ENCODE data around the gene NECAB2.
"Not testable (repeated sequence)": the region's sequence is repeated elsewhere in the genome, so short reads cannot be mapped to it uniquely, and the experiment has no call there.

The NECAB2 gene

GRCh38 chr16:83935858-83936255 lies 32.2 kb upstream of the NECAB2 start:
- DNase-seq (ENCODE audit: extremely low read depth in 1 of 2, low read depth in 1 of 2), result no peak

GRCh38 chr16:83936581-83937165 lies 31.4 kb upstream of the NECAB2 start:
- no peak for DNase-seq (ENCODE audit: extremely low read depth in 1 of 2, low read depth in 1 of 2)

- DNase-seq (ENCODE audit: extremely low read depth in 1 of 2, low read depth in 1 of 2), result no peak
Observed at GRCh38 chr16:83937267-83937666, 30.8 kb upstream of the NECAB2 start.

GRCh38 chr16:83937922-83938885 lies 29.8 kb upstream of the NECAB2 start:
- DNase-seq (ENCODE audit: extremely low read depth in 1 of 2, low read depth in 1 of 2), result no peak

GRCh38 chr16:83939266-83939855 lies 28.7 kb upstream of the NECAB2 start:
- no peak for DNase-seq (ENCODE audit: extremely low read depth in 1 of 2, low read depth in 1 of 2)

GRCh38 chr16:83940119-83940518 lies 27.9 kb upstream of the NECAB2 start:
- DNase-seq (ENCODE audit: extremely low read depth in 1 of 2, low read depth in 1 of 2), result no peak

- no peak for DNase-seq (ENCODE audit: extremely low read depth in 1 of 2, low read depth in 1 of 2)
Observed at GRCh38 chr16:83940630-83941378, 27.2 kb upstream of the NECAB2 start.

GRCh38 chr16:83941546-83941945 lies 26.5 kb upstream of the NECAB2 start:
- DNase-seq (ENCODE audit: extremely low read depth in 1 of 2, low read depth in 1 of 2), result not testable (repeated sequence)

GRCh38 chr16:83942074-83942473 lies 26.0 kb upstream of the NECAB2 start:
- no peak for DNase-seq (ENCODE audit: extremely low read depth in 1 of 2, low read depth in 1 of 2)

- DNase-seq (ENCODE audit: extremely low read depth in 1 of 2, low read depth in 1 of 2), result no peak
Observed at GRCh38 chr16:83942815-83943515, 25.1 kb upstream of the NECAB2 start.

GRCh38 chr16:83943516-83944050 lies 24.5 kb upstream of the NECAB2 start:
- DNase-seq (ENCODE audit: extremely low read depth in 1 of 2, low read depth in 1 of 2), result no peak

- DNase-seq (ENCODE audit: extremely low read depth in 1 of 2, low read depth in 1 of 2), result no peak
Observed at GRCh38 chr16:83945587-83945986, 22.5 kb upstream of the NECAB2 start.

GRCh38 chr16:83946154-83946780 lies 21.8 kb upstream of the NECAB2 start:
- DNase-seq (ENCODE audit: extremely low read depth in 1 of 2, low read depth in 1 of 2), result no peak

- no peak for DNase-seq (ENCODE audit: extremely low read depth in 1 of 2, low read depth in 1 of 2)
Observed at GRCh38 chr16:83946781-83947566, 21.1 kb upstream of the NECAB2 start.

GRCh38 chr16:83947642-83948234 lies 20.3 kb upstream of the NECAB2 start:
- DNase-seq (ENCODE audit: extremely low read depth in 1 of 2, low read depth in 1 of 2), result no peak

GRCh38 chr16:83948914-83949723 lies 18.9 kb upstream of the NECAB2 start:
- no peak for DNase-seq (ENCODE audit: extremely low read depth in 1 of 2, low read depth in 1 of 2)

GRCh38 chr16:83949724-83950001 lies 18.4 kb upstream of the NECAB2 start:
- no peak for DNase-seq (ENCODE audit: extremely low read depth in 1 of 2, low read depth in 1 of 2)

- DNase-seq (ENCODE audit: extremely low read depth in 1 of 2, low read depth in 1 of 2), result not testable (repeated sequence)
Observed at GRCh38 chr16:83950862-83951399, 17.1 kb upstream of the NECAB2 start.
